HG02610 (cell line): Measurements from ENCODE around the gene SLC25A42.
"Not testable (repeated sequence)": the region's sequence is repeated elsewhere in the genome, so short reads cannot be mapped to it uniquely, and the experiment has no call there.

Experiments
- ATAC-seq: cut with Tn5 transposase; IDR thresholded peaks from one replicate; pipeline ENCODE4 v1.9.1; 2021; ENCODE audit warnings: mild to moderate bottlenecking, moderate library complexity; ENCODE audit not compliant: unreplicated experiment

Gene SLC25A42

GRCh38 chr19:19103167-19103566 is 39.4 kb downstream of the SLC25A42 start:
- ATAC-seq: no peak

GRCh38 chr19:19105365-19106055 is 41.7 kb downstream of the SLC25A42 start:
- ATAC-seq: no peak

DNA sequence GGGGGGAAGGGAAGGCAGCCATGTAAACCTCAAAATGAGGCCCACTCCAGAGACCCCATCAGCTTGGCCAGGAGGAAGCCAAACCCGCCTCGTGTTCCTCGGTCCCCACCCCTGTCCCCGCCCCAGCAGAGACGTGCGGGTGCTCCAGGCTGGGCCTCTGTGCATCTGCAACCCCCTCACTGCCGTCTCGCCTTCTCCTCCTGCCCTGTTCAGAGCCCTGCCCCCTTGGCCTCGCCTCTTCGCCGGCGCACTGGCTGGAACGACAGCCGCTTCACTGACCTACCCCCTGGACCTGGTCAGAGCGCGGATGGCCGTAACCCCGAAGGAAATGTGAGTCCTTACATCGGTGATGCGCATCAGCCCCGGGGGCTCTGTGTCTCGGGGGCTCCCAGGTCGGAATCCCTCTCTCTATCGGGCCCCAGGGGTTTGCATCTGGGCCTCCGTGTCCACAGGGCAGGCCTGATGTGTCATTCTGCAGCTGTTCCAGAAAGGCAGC is 42.3 kb downstream of the SLC25A42 start:
- no peak for ATAC-seq

DNA sequence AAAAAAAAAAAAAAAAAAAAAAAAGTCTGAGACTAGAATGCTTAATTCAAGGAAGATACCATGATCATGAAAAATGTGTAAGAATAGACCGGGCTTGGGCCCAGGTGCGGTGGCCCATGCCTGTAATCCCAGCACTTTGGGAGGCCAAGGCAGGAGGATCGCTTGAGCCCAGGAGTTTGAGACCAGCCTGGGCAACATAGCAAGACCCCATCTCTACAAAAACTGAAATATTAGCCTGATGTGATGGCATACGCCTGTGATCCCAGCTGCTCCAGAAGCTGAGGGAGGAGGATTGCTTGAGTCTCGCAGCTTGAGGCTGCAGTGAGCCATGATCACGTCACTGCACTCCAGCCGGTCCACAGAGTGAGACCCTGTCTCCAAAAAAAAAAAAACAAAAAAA is 43.1 kb downstream of the SLC25A42 start:
- not testable (repeated sequence) for ATAC-seq

DNA sequence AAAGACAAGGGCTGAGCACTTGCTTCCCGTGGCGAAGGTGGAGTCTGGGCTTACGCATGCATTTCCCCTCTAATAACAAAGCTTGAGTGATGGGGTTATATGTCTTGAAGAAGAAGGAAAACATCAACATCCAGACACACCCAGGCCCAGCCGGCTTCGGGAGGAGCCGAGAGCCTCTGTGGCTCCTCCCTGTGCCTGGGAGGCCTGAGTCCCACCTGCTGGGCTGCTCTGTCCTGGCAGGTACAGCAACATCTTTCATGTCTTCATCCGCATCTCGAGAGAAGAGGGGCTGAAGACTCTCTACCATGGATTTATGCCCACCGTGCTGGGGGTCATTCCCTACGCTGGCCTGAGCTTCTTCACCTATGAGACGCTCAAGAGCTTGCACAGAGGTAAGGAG is 43.9 kb downstream of the SLC25A42 start:
- ATAC-seq: no peak

GRCh38 chr19:19109601-19110000 is 45.8 kb downstream of the SLC25A42 start:
- no peak for ATAC-seq

GRCh38 chr19:19110410-19111135 is 46.8 kb downstream of the SLC25A42 start:
- ATAC-seq: no peak

GRCh38 chr19:19111136-19111835 is 47.5 kb downstream of the SLC25A42 start:
- no peak for ATAC-seq

GRCh38 chr19:19111967-19112580 is 48.3 kb downstream of the SLC25A42 start:
- no peak for ATAC-seq

- no peak for ATAC-seq
Measured at GRCh38 chr19:19113040-19113626, 49.3 kb downstream of the SLC25A42 start.

DNA sequence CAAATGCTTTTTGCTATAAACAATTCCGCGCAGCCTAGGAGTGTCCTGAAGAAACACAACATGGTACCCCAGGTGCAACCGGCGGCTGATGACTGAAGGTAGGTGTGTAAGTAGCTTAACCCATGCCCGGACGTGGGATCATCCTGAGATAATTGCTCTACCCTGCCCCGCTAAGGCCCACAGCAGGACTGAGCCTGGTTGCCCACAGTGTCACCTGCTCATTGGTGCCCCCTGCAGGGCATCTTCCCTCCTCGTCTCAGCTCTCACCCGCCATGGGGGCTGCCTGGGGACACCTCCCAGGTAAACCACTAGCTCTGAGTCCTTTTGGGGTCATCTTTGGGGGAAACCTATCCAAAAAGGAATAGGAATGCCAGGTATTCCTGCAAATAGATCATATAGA is 52.2 kb downstream of the SLC25A42 start:
- no peak for ATAC-seq

- no peak for ATAC-seq
Measured at GRCh38 chr19:19119325-19120237, 55.8 kb downstream of the SLC25A42 start.

DNA sequence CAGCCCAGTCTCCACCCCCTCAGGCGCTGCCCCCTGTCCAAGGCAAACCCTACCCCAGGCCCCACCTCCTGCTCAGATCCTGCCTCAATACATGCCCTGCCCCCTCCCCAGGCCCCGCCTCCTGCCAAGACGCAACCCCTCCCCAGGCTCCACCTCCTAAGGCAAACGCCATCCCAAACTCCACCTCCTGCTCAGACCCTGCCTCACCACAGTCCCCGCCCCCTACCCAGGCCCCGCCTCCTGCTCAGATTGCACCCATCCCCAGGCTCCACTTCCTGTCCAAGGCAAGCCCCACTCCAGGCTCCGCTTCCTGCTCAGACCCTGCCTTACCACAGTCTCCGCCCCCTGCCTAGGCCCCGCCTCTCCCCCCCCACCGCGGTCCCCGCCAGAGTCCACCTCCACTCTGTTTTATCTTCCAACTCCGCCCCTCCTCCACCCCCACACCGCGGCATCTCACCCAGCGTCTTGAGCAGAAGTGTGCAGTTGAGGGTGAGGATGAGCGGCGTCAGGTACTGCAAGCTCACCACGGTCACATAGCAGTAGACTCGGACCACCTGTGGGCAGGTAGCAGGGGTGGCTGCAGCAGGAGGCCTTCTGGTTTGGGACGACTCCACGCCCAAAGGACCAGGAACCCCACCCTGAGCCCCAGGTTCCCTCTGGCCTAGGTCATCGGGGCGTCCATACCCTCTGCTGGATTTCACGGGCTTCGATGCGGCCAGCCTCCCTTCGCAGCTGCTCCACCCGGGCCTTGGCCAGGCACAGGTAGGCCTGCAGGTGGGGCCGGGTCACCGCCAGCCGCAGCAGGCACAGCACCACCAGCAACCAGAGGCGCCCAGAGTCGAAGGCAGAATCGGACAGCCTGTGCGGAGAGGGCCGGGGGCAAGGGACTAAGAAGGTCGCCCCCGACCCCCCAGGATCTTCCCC is 56.8 kb downstream of the SLC25A42 start:
- no peak for ATAC-seq

GRCh38 chr19:19121371-19121770 is 57.6 kb downstream of the SLC25A42 start:
- ATAC-seq: no peak

DNA sequence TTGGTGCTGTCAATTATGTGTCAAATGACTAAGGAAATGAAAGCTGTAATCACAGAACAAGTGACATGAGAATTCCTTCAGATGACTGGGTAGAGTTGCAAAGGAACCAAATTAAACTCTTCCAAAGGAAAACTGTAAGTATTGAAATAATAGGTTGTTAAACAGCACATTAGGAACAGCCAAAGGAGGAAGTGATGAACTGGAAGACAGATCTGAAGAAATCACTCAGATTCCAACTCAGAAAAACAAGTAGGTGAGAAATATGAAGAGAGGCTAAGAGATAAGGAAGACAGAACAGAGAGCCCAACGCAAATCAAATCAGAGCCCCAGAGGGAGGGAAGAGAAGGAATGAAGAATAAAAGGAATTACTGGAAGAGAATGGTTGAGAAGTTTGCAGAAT is 59.1 kb downstream of the SLC25A42 start:
- no peak for ATAC-seq

DNA sequence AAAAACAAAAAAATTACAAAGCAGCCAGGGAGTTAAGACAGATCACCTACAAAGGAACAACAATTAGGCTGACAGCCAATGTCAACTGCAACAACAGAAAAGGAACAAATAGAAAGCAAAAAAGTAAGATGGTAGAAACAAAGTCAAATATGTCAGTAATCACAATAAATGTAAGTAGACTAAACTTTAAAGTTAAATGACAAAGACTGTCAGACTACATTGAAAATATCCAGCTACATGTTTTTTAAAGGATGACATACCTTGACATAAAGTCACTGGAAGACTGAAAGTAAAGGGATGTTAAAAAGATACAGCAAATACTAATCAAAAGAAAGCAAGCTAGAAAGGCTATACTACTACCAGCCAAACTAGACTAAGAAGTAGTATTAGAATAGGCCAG is 59.6 kb downstream of the SLC25A42 start:
- ATAC-seq: no peak

- no peak for ATAC-seq
Measured at GRCh38 chr19:19126102-19126501, 62.3 kb downstream of the SLC25A42 start.

GRCh38 chr19:19131989-19132388 is 68.2 kb downstream of the SLC25A42 start:
- ATAC-seq: no peak

GRCh38 chr19:19132912-19133311 is 69.1 kb downstream of the SLC25A42 start:
- ATAC-seq: no peak
